Measurements from ENCODE around the gene GPR85. TPM values are rescaled to one million over a fixed set of nuclear protein-coding genes. Genes with fewer than 3 reads are reported as not detected.

Gene GPR85
- total and polyA plus RNA-seq, 10 of the 15 experiments (the other 5 are each of a cell fraction or from before 2014, with no cell fraction given), result 0.05 to 0.38 TPM; not detected in 8

DNA sequence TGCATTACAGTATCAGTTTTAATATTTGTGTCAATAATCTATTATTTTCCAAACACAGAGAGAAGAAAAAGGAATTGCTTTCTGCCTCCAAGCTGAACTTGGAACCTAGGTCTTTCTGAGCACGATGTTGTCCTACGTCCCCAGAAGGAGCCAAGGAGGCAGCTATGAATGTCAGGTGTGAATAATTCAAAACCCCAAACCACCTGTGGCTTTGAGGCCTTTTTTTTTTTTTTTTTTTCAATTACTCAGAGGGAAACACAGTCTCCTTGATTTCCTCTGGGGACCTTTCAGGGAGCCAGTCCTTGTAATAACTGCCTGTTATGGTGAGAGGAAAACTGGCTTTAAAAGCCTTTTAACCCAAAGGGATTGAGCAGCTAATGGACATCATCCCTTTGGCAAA, 8.3 kb downstream of the GPR85 start (continued):
- TF ChIP-seq, protein P1, sequence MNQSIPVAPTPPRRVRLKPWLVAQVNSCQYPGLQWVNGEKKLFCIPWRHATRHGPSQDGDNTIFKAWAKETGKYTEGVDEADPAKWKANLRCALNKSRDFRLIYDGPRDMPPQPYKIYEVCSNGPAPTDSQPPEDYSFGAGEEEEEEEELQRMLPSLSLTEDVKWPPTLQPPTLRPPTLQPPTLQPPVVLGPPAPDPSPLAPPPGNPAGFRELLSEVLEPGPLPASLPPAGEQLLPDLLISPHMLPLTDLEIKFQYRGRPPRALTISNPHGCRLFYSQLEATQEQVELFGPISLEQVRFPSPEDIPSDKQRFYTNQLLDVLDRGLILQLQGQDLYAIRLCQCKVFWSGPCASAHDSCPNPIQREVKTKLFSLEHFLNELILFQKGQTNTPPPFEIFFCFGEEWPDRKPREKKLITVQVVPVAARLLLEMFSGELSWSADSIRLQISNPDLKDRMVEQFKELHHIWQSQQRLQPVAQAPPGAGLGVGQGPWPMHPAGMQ (IDR thresholded peaks at IDR 0.05; ENCODE audit: borderline replicate concordance), result no peak
- no peak for TF ChIP-seq SMC3 (IDR thresholded peaks at IDR 0.05; ENCODE audit: borderline replicate concordance, low read length)
- TF ChIP-seq NFYA (IDR thresholded peaks at IDR 0.05; ENCODE audit: borderline replicate concordance, low read depth, low read length), result no peak
- TF ChIP-seq, protein P2, sequence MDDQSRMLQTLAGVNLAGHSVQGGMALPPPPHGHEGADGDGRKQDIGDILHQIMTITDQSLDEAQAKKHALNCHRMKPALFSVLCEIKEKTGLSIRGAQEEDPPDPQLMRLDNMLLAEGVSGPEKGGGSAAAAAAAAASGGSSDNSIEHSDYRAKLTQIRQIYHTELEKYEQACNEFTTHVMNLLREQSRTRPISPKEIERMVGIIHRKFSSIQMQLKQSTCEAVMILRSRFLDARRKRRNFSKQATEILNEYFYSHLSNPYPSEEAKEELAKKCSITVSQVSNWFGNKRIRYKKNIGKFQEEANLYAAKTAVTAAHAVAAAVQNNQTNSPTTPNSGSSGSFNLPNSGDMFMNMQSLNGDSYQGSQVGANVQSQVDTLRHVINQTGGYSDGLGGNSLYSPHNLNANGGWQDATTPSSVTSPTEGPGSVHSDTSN (IDR thresholded peaks at IDR 0.05; ENCODE audit: insufficient replicate concordance, low read depth, low read length), result no peak
- TF ChIP-seq, protein P3, sequence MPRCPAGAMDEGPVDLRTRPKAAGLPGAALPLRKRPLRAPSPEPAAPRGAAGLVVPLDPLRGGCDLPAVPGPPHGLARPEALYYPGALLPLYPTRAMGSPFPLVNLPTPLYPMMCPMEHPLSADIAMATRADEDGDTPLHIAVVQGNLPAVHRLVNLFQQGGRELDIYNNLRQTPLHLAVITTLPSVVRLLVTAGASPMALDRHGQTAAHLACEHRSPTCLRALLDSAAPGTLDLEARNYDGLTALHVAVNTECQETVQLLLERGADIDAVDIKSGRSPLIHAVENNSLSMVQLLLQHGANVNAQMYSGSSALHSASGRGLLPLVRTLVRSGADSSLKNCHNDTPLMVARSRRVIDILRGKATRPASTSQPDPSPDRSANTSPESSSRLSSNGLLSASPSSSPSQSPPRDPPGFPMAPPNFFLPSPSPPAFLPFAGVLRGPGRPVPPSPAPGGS (IDR thresholded peaks at IDR 0.05; ENCODE audit: borderline replicate concordance, insufficient read depth, low read depth, low read length, poor library complexity, severe bottlenecking), result no peak
- TF ChIP-seq ZSCAN29 (IDR thresholded peaks at IDR 0.05), result no peak
- TF ChIP-seq, protein P4, sequence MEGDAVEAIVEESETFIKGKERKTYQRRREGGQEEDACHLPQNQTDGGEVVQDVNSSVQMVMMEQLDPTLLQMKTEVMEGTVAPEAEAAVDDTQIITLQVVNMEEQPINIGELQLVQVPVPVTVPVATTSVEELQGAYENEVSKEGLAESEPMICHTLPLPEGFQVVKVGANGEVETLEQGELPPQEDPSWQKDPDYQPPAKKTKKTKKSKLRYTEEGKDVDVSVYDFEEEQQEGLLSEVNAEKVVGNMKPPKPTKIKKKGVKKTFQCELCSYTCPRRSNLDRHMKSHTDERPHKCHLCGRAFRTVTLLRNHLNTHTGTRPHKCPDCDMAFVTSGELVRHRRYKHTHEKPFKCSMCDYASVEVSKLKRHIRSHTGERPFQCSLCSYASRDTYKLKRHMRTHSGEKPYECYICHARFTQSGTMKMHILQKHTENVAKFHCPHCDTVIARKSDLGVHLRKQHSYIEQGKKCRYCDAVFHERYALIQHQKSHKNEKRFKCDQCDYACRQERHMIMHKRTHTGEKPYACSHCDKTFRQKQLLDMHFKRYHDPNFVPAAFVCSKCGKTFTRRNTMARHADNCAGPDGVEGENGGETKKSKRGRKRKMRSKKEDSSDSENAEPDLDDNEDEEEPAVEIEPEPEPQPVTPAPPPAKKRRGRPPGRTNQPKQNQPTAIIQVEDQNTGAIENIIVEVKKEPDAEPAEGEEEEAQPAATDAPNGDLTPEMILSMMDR (IDR thresholded peaks at IDR 0.05 in 2 of 3, conservative IDR thresholded peaks at IDR 0.05 in 1 of 3; ENCODE audit: control insufficient read depth in 2 of 3, extremely low read depth in 1 of 3, insufficient read depth in 1 of 3, low read depth in 3 of 3, low read length in 3 of 3), result no peak
